Pancreas (tissue), 10 donors: ENCODE data around the gene CYP27B1. TPM values are rescaled to one million over a fixed set of nuclear protein-coding genes. Genes with fewer than 3 reads are reported as not detected.

Source experiments
- ATAC-seq, 4 donors: fragments of 200-7000 bp; cut with Tn5 transposase; one replicate each; pipeline versions ENCODE4 v1.8.0 to v1.9.1; 2020; ENCODE audit warnings: mild to moderate bottlenecking in 4 of 4, moderate library complexity in 4 of 4
- DNase-seq, 6 donors: peaks; one replicate each; pipeline ENCODE4 v3.0.0-alpha.2; 2020
- FAIRE-seq: peaks from 2 replicates; lab custom pipeline; 2012; peaks lifted over from hg19 to GRCh38; lab: Jason Lieb, UNC
- H3K27ac ChIP-seq, 4 donors: fragments of 200-600 bp; sonication (generic); 1 replicate in 3 of 4; 2 replicates in 1 of 4; pipeline versions ENCODE4 v1.5.0 to v1.8.0; 2020
- H3K27me3 ChIP-seq, 4 donors: fragments of 200-600 bp; one replicate each; pipeline ENCODE4 v1.8.0; 2021
- H3K36me3 ChIP-seq, 3 donors: fragments of 200-600 bp; sonication (generic) in 1 of 3; one replicate each; pipeline versions ENCODE4 v1.5.0 to v1.8.0; 2020 to 2021
- H3K4me1 ChIP-seq, 3 donors: fragments of 200-600 bp; one replicate each; pipeline ENCODE4 v1.8.0; 2021
- H3K4me3 ChIP-seq, 4 donors: fragments of 200-600 bp; sonication (generic) in 2 of 4; one replicate each; pipeline versions ENCODE4 v1.5.0 to v1.8.0; 2020 to 2021
- H3K9me3 ChIP-seq, 4 donors: fragments of 200-600 bp; one replicate each; pipeline ENCODE4 v1.8.0; 2021
- CTCF ChIP-seq, 4 donors: fragments of 200-600 bp; sonication (generic) in 3 of 4; IDR thresholded peaks; one replicate each; pipeline versions ENCODE4 v1.5.0 to v1.8.0; 2021; ENCODE audit warnings: antibody characterized with exemption in 4 of 4
- WGBS, 2 donors: extraction: QIAGEN DNeasy Blood & Tissue Kit; methylation state at CpG; one replicate each; pipeline ENCODE4 v1.1.7; 2013; 5-methylcytosine and 5-hydroxymethylcytosine counted together
- intact Hi-C, 3 donors: fragments of 100-400 bp; cut with DNase I; formaldehyde crosslinking; loops; one replicate each; pipeline versions ENCODE4 v1.11.1 to v1.14.2; 2022
- polyA plus RNA-seq, 2 donors: library from polyadenylated mRNA; stranded (reverse); fragments of 200-250 nt; gene quantifications; one replicate each; pipeline ENCODE4 v1.2.3, GENCODE V29; 2013
- total RNA-seq, 6 donors: library from RNA; stranded (reverse); fragmentation: NEBNext Ultra II Directional in 4 of 6; extraction: Animal tissue kit (Norgen Biotek cat#: 25700) in 4 of 6; gene quantifications; one replicate each; pipeline versions ENCODE4 v1.2.1 to v1.2.4, GENCODE V29; 2021 to 2023
- donor health status: healthy with polysubstance abuse.
- donor health status: DM: no; HTN: no; CAD: no; lungs with moderate emphysema.
- donor health status: DM: no; HTN: no; CAD: no.
- donor health status: control.
- donor health status: control.
- donor health status: Bipolar disorder and iron deficiency.
- donor health status: DM: yes; HTN: yes; CAD: no.
- donor health status: DM: no; HTN: no; CAD: no.
- donor health status: DM: no; HTN: no; CAD: no.
- donor health status: DM: yes; HTN: yes; CAD: no.

CYP27B1 gene
- total and polyA plus RNA-seq, 8 donors: 1.6 to 5.8 (median 3.5) TPM

GRCh38 chr12:57739387-57739786, 27.5 kb downstream of the CYP27B1 start:
- H3K36me3 ChIP-seq: no peaks in the 10 kb centered on the region
- intact Hi-C loops: no loop called here
- no peak for TF ChIP-seq CTCF (IDR thresholded peaks at IDR 0.05)
- H3K27me3 ChIP-seq: peaks cover 0 to 12% (median 0%) of the 10 kb centered on the region in 4 donors
- no peak overlapping the region for H3K27ac ChIP-seq
- ATAC-seq: no peak
- H3K4me1 ChIP-seq: peaks cover 9 to 15% (median 13%) of the 10 kb centered on the region in 3 donors
- no peaks in the 10 kb centered on the region for H3K9me3 ChIP-seq
- no peak for FAIRE-seq
- no peak for DNase-seq
- H3K4me3 ChIP-seq: no peak overlapping the region
- 14 to 17% methylated on average over 7 of the region's 7 CpGs for WGBS, 2 donors

- no peak for TF ChIP-seq CTCF (IDR thresholded peaks at IDR 0.05)
- Histone ChIP-seq H3K27ac (no peak within 1 kb of the TSS), H3K9me3 (no peaks in the 10 kb centered on the region), H3K36me3 (no peaks in the 10 kb centered on the region), H3K4me1 (peaks cover 9 to 15% (median 13%) of the 10 kb centered on the region in 3 donors), H3K27me3 (peaks cover 0 to 12% (median 0%) of the 10 kb centered on the region in 4 donors), H3K4me3 (peak within 1 kb of the TSS in 3 of 4 donors; percentile 3 to 42 (median 32))
- FAIRE-seq (no peak), ATAC-seq (no peak), DNase-seq (no peak)
- intact Hi-C loops: no loop called here
- WGBS, 2 donors: 1 to 7% methylated on average over 22 to 35 of the region's 36 CpGs
These were observed 28.1 kb downstream of the CYP27B1 start, which contains the start of gene AGAP2 for GRCh38 chr12:57738661-57739237. TSS of gene AGAP2 (minus strand) at chr12:57738742. CDS start at chr12:57738246, 496 bp downstream.

GRCh38 chr12:57737467-57738460, 29.1 kb downstream of the CYP27B1 start:
- WGBS, 2 donors: 1 to 9% methylated on average over 66 to 110 of the region's 110 CpGs
- no peak for FAIRE-seq
- peak in 3 of 4 donors; percentile 15 to 34 (median 20) for ATAC-seq

GRCh38 chr12:57736741-57737466, 30.0 kb downstream of the CYP27B1 start:
- peak overlapping the region in 2 of 4 donors; percentile 32 to 42 for H3K4me3 ChIP-seq
- intact Hi-C loops: no loop called here
- peaks cover 0 to 12% (median 0%) of the 10 kb centered on the region in 4 donors for H3K27me3 ChIP-seq
- DNase-seq (peak in 2 of 6 donors; percentile 57 to 83), ATAC-seq (no peak), FAIRE-seq (no peak)
- no peak for TF ChIP-seq CTCF (IDR thresholded peaks at IDR 0.05)
- H3K9me3 ChIP-seq: no peaks in the 10 kb centered on the region
- no peak overlapping the region for H3K27ac ChIP-seq
- WGBS, 2 donors: 5 to 11% methylated on average over 23 to 31 of the region's 31 CpGs
- H3K4me1 ChIP-seq: peaks cover 9 to 15% (median 13%) of the 10 kb centered on the region in 3 donors
- no peaks in the 10 kb centered on the region for H3K36me3 ChIP-seq

More at GRCh38 chr12:57737467-57738460, 29.1 kb downstream of the CYP27B1 start:
- TF ChIP-seq CTCF (IDR thresholded peaks at IDR 0.05): no peak
- intact Hi-C loops: no loop called here
- no peak overlapping the region for H3K27ac ChIP-seq
- DNase-seq: peak in 2 of 6 donors; percentile 71 to 82
- H3K27me3 ChIP-seq: peaks cover 0 to 12% (median 0%) of the 10 kb centered on the region in 4 donors
- peak overlapping the region in 3 of 4 donors; percentile 3 to 42 (median 32) for H3K4me3 ChIP-seq
- no peaks in the 10 kb centered on the region for H3K36me3 ChIP-seq
- H3K4me1 ChIP-seq: peaks cover 9 to 15% (median 13%) of the 10 kb centered on the region in 3 donors
- no peaks in the 10 kb centered on the region for H3K9me3 ChIP-seq
